Endothelial cell of umbilical vein (primary cell): Measurements from ENCODE around the gene PLD1. TPM values are rescaled to one million over a fixed set of nuclear protein-coding genes. Genes with fewer than 3 reads are reported as not detected.

Experiments used
- BruUV-seq: library from RNA; stranded (reverse); fragments of 400-500 nt; replicated peaks from 2 replicates; lab custom pipeline; 2021; lab: Mats Ljungman, UMichigan
- CTCF ChIA-PET: fragments of 300-600, 350-600 bp; sonication (Branson Sonifier 250); formaldehyde crosslinking; loops from one replicate; lab custom pipeline; 2021; ENCODE audit warnings: antibody characterized with exemption, inconsistent platforms; lab: Charles Lee
- POLR2A ChIA-PET: fragments of 300-600, 350-600 bp; sonication (Branson Sonifier 250); formaldehyde crosslinking; loops from one replicate; lab custom pipeline; 2021; ENCODE audit warnings: antibody characterized with exemption, inconsistent platforms; lab: Charles Lee
- DNase-seq: peaks from one replicate; pipeline ENCODE4 v3.0.0-alpha.2; 2011; ENCODE audit warnings: low read depth, low spot score
- FAIRE-seq: peaks from 2 replicates; lab custom pipeline; 2011; peaks lifted over from hg19 to GRCh38; lab: Jason Lieb, UNC
- H2AFZ ChIP-seq: 2 replicates; pipeline ENCODE4 v1.6.0; 2012; ENCODE audit warnings: low read depth, low read length, control low read depth, inconsistent platforms
- H3K27ac ChIP-seq: 2 replicates; pipeline ENCODE4 v1.5.1; 2011; ENCODE audit warnings: low read depth, mild to moderate bottlenecking, control low read depth, low read length, moderate library complexity; ENCODE audit not compliant: insufficient read depth
- H3K27me3 ChIP-seq, 2 experiments: 2 replicates each; pipeline versions ENCODE4 v1.6.0 to v1.6.1; 2011; ENCODE audit warnings: low read length in 2 of 2, mixed read lengths in 1 of 2; ENCODE audit not compliant: control insufficient read depth in 2 of 2, insufficient read depth in 2 of 2
- H3K36me3 ChIP-seq, 2 experiments: 2 replicates in 1 of 2; 3 replicates in 1 of 2; pipeline ENCODE4 v1.5.1; 2011; ENCODE audit warnings: low read length in 2 of 2, mild to moderate bottlenecking in 1 of 2, moderate library complexity in 1 of 2; ENCODE audit not compliant: control insufficient read depth in 2 of 2, insufficient read depth in 2 of 2; ENCODE audit errors: extremely low read depth in 1 of 2
- H3K4me1 ChIP-seq: 3 replicates; pipeline ENCODE4 v1.5.1; 2011; ENCODE audit warnings: mild to moderate bottlenecking, low read length; ENCODE audit not compliant: control insufficient read depth, insufficient read depth; ENCODE audit errors: extremely low read depth
- H3K4me2 ChIP-seq: 2 replicates; pipeline ENCODE4 v1.6.1; 2011; ENCODE audit warnings: low read length, control low read depth, mixed read lengths; ENCODE audit not compliant: insufficient read depth
- H3K4me3 ChIP-seq, 3 experiments: fragments of 200-600 bp in 1 of 3; sonication (generic), shearing (Covaris generic) in 1 of 3; replicated peaks in 1 of 3; 2 replicates each; pipeline ENCODE4 v1.5.1; 2011 to 2016; ENCODE audit warnings: control low read depth in 3 of 3, low read length in 3 of 3, mild to moderate bottlenecking in 2 of 3, inconsistent platforms in 1 of 3, low read depth in 1 of 3, moderate library complexity in 1 of 3; ENCODE audit not compliant: insufficient read depth in 1 of 3
- H3K79me2 ChIP-seq: 2 replicates; pipeline ENCODE4 v1.6.0; 2012; ENCODE audit warnings: low read length, inconsistent platforms; ENCODE audit not compliant: control insufficient read depth, insufficient read depth
- H3K9ac ChIP-seq: replicated peaks from 2 replicates; pipeline ENCODE3; 2011; ENCODE audit warnings: low read length, control low read depth; ENCODE audit not compliant: insufficient read depth; ENCODE audit errors: extremely low read depth
- H3K9me1 ChIP-seq: replicated peaks from 3 replicates; pipeline ENCODE4 v1.6.0; 2011; ENCODE audit warnings: mild to moderate bottlenecking, low read length; ENCODE audit not compliant: control insufficient read depth, insufficient read depth; ENCODE audit errors: extremely low read depth
- H3K9me3 ChIP-seq: replicated peaks from 2 replicates; pipeline ENCODE4 v1.5.1; 2012; ENCODE audit warnings: low read length, inconsistent platforms; ENCODE audit not compliant: control insufficient read depth, insufficient read depth
- H4K20me1 ChIP-seq: replicated peaks from 2 replicates; pipeline ENCODE3; 2011; ENCODE audit warnings: mild to moderate bottlenecking, low read length; ENCODE audit not compliant: control insufficient read depth, insufficient read depth; ENCODE audit errors: extremely low read depth
- CTCF ChIP-seq, 2 donors: IDR thresholded peaks; 1 replicate in 1 of 2; 2 replicates in 1 of 2; pipeline ENCODE4 v1.5.1; 2011; ENCODE audit warnings: low read length in 2 of 2, mild to moderate bottlenecking in 2 of 2, moderate library complexity in 2 of 2, control low read depth in 1 of 2, inconsistent platforms in 1 of 2, low read depth in 1 of 2; ENCODE audit not compliant: insufficient read depth in 1 of 2; ENCODE audit errors: extremely low read depth in 1 of 2
- EZH2 ChIP-seq: IDR thresholded peaks from 2 replicates; pipeline ENCODE4 v1.6.1; 2012; ENCODE audit warnings: borderline replicate concordance, low read depth, mild to moderate bottlenecking, moderate library complexity, low read length, inconsistent platforms; ENCODE audit not compliant: severe bottlenecking
- FOS ChIP-seq: IDR thresholded peaks from 2 replicates; pipeline ENCODE4 v1.6.1; 2011; ENCODE audit warnings: mild to moderate bottlenecking, low read length, moderate library complexity, borderline replicate concordance; ENCODE audit not compliant: insufficient read depth
- GATA2 ChIP-seq: IDR thresholded peaks from 2 replicates; pipeline ENCODE4 v1.7.0; 2011; ENCODE audit warnings: low read depth, mild to moderate bottlenecking, moderate library complexity, mixed read lengths, low read length; ENCODE audit not compliant: insufficient read length, insufficient read depth
- JUN ChIP-seq: IDR thresholded peaks from 2 replicates; pipeline ENCODE4 v1.6.1; 2011; ENCODE audit warnings: borderline replicate concordance, low read depth; ENCODE audit not compliant: insufficient read length, insufficient read depth
- MAX ChIP-seq: IDR thresholded peaks from 2 replicates; pipeline ENCODE4 v1.6.1; 2011; ENCODE audit not compliant: insufficient read depth, insufficient read length
- MYC ChIP-seq: IDR thresholded peaks from one replicate; pipeline ENCODE4 v1.6.1; 2011; ENCODE audit warnings: mild to moderate bottlenecking, low read depth, low read length
- POLR2A ChIP-seq: IDR thresholded peaks from 2 replicates; pipeline ENCODE4 v1.6.1; 2012; ENCODE audit warnings: low read depth, mild to moderate bottlenecking, control low read depth, low read length
- POLR2AphosphoS5 ChIP-seq: IDR thresholded peaks from 2 replicates; pipeline ENCODE4 v1.6.1; 2012; ENCODE audit warnings: low read depth, mild to moderate bottlenecking, control low read depth, low read length, moderate library complexity; ENCODE audit not compliant: insufficient read depth
- dilution Hi-C: fragments of 300-500 bp; cut with MboI; formaldehyde crosslinking; loops from one replicate; pipeline ENCODE4 v1.15.0; 2019; ENCODE audit warnings: low sequenced_read_pairs; ENCODE audit not compliant: extremely low pct_ligation_motif_present
- intact Hi-C: fragments of 100-400 bp; cut with micrococcal nuclease; formaldehyde crosslinking; loops from one replicate; pipeline ENCODE4 v1.10.0; 2022
- polyA plus RNA-seq, 4 experiments: library from polyadenylated mRNA; depleted of rRNA in 3 of 4; stranded (reverse) in 3 of 4; unstranded in 1 of 4; fragments of >200 nt; gene quantifications; 2 replicates each; pipeline versions ENCODE4 v1.2.1 to v1.2.3, GENCODE V29; 2011 to 2012; ENCODE audit warnings: missing spikeins in 1 of 4
- total RNA-seq: library from RNA; stranded (reverse); gene quantifications from 2 replicates; pipeline ENCODE4 v1.2.3, GENCODE V29; 2021

PLD1 gene
- total and polyA plus RNA-seq, 2 donors (not counting 3 experiments of a cell fraction or from before 2014, with no cell fraction given), result 42.0 to 108 TPM

GRCh38 chr3:171614318-171614921, 195.9 kb downstream of the PLD1 start:
- DNase-seq (peak; percentile 37), FAIRE-seq (no peak)
- H3K27me3 ChIP-seq, result no peaks in the 10 kb centered on the region
- no peaks in the 10 kb centered on the region for H3K4me1 ChIP-seq
- peaks cover 2 to 33% of the 10 kb centered on the region in 2 experiments for H3K36me3 ChIP-seq
- no peak overlapping the region for H3K4me2 ChIP-seq
- no peak overlapping the region for H2AFZ ChIP-seq
- no peaks in the 10 kb centered on the region for H4K20me1 ChIP-seq
- no peak for TF ChIP-seq JUN
- peak; percentile 35 to 55 for TF ChIP-seq CTCF (IDR thresholded peaks at IDR 0.05; ENCODE audit: extremely low read depth in 1 of 2, insufficient read depth in 1 of 2, low read depth in 1 of 2, low read length in 2 of 2)
- H3K4me3 ChIP-seq, result no peak overlapping the region
- no peaks in the 10 kb centered on the region for H3K9me3 ChIP-seq
- POLR2A ChIA-PET, result no interaction called here
- dilution Hi-C loops, result no loop called here
- H3K9me1 ChIP-seq, result no peaks in the 10 kb centered on the region
- H3K9ac ChIP-seq, result no peak overlapping the region
- CTCF ChIA-PET, result interaction anchor here (0.5 to 1.9 kb wide), 25 partner anchors 9 to 1784 kb away, joined by 3 to 29 read pairs (median 4); partner anchors contain the start of gene PLD1
- no TSS peak for BruUV-seq
- no peak overlapping the region for H3K27ac ChIP-seq
- intact Hi-C loops, result loop anchor here (1.0 kb wide), 1 partner anchor 158 kb away; no protein-coding TSS in a partner anchor
- H3K79me2 ChIP-seq, result no peaks in the 10 kb centered on the region

GRCh38 chr3:171607452-171607851, 202.8 kb downstream of the PLD1 start:
- Histone ChIP-seq H3K27me3 (no peaks in the 10 kb centered on the region), H3K36me3 (peaks cover 0 to 32% of the 10 kb centered on the region in 2 experiments), H3K4me3 (no peak overlapping the region), H3K9me3 (no peaks in the 10 kb centered on the region), H4K20me1 (no peaks in the 10 kb centered on the region), H2AFZ (no peak overlapping the region), H3K9me1 (no peaks in the 10 kb centered on the region), H3K9ac (no peak overlapping the region), H3K79me2 (no peaks in the 10 kb centered on the region), H3K4me1 (no peaks in the 10 kb centered on the region), H3K4me2 (no peak overlapping the region), H3K27ac (no peak overlapping the region)
- dilution Hi-C loops, result no loop called here
- DNase-seq, result no peak
- ChIA-PET CTCF (no interaction called here), POLR2A (no interaction called here)
- BruUV-seq, result no TSS peak
- no peak for FAIRE-seq
- intact Hi-C loops, result no loop called here
- TF ChIP-seq CTCF (IDR thresholded peaks at IDR 0.05; ENCODE audit: extremely low read depth in 1 of 2, insufficient read depth in 1 of 2, low read depth in 1 of 2, low read length in 2 of 2), result no peak
- no peak for TF ChIP-seq FOS
- TF ChIP-seq POLR2AphosphoS5, result no peak
- no peak for TF ChIP-seq GATA2
- no peak for TF ChIP-seq MYC
- TF ChIP-seq MAX, result no peak
- no peak for TF ChIP-seq EZH2
- no peak for TF ChIP-seq JUN
- no peak for TF ChIP-seq POLR2A
